NCI-H146 treated with DMSO at 0.1 percent for 48 hours (cell line): ENCODE results near the gene FNBP1L.
"Not testable (repeated sequence)": the region's sequence is repeated elsewhere in the genome, so short reads cannot be mapped to it uniquely, and the experiment has no call there.

Experiments
- DNase-seq: peaks from one replicate; lab custom pipeline; 2025; ENCODE audit not compliant: unreplicated experiment; lab: John Stamatoyannopoulos, UW

Gene FNBP1L

GRCh38 chr1:93442741-93443140 lies 5.2 kb upstream of the FNBP1L start:
- DNase-seq, result no peak

GRCh38 chr1:93443454-93443853 lies 4.5 kb upstream of the FNBP1L start:
- no peak for DNase-seq

- peak; percentile 63 for DNase-seq
These were observed 974 bp upstream of the FNBP1L start for GRCh38 chr1:93446837-93447451.

- peak; percentile 35 for DNase-seq
These were observed 519 bp downstream of the FNBP1L start for GRCh38 chr1:93448292-93448982.

- DNase-seq, result peak; percentile 44
These were observed 1.3 kb downstream of the FNBP1L start for GRCh38 chr1:93448983-93449804.

- DNase-seq, result no peak
These were observed 2.4 kb downstream of the FNBP1L start for GRCh38 chr1:93450321-93450720.

GRCh38 chr1:93453911-93454310 lies 6.0 kb downstream of the FNBP1L start:
- no peak for DNase-seq

GRCh38 chr1:93459126-93459525 lies 11.2 kb downstream of the FNBP1L start:
- DNase-seq, result no peak

- no peak for DNase-seq
These were observed 13.3 kb downstream of the FNBP1L start for GRCh38 chr1:93461236-93461635.

- no peak for DNase-seq
These were observed 16.0 kb downstream of the FNBP1L start for GRCh38 chr1:93463960-93464359.

- not testable (repeated sequence) for DNase-seq
These were observed 17.6 kb downstream of the FNBP1L start for GRCh38 chr1:93465371-93466082.

- no peak for DNase-seq
These were observed 19.7 kb downstream of the FNBP1L start for GRCh38 chr1:93467606-93468005.

- DNase-seq, result no peak
These were observed 20.7 kb downstream of the FNBP1L start for GRCh38 chr1:93468662-93469061.

GRCh38 chr1:93469223-93469622 lies 21.3 kb downstream of the FNBP1L start:
- not testable (repeated sequence) for DNase-seq

GRCh38 chr1:93471284-93471683 lies 23.4 kb downstream of the FNBP1L start:
- DNase-seq, result no peak

- no peak for DNase-seq
These were observed 24.0 kb downstream of the FNBP1L start for GRCh38 chr1:93471911-93472310.

GRCh38 chr1:93474321-93474720 lies 26.4 kb downstream of the FNBP1L start:
- DNase-seq, result no peak

- no peak for DNase-seq
These were observed 27.8 kb downstream of the FNBP1L start for GRCh38 chr1:93475681-93476080.

- DNase-seq, result not testable (repeated sequence)
These were observed 31.3 kb downstream of the FNBP1L start for GRCh38 chr1:93479133-93479745.

- not testable (repeated sequence) for DNase-seq
These were observed 34.0 kb downstream of the FNBP1L start for GRCh38 chr1:93481899-93482298.

- DNase-seq, result no peak
These were observed 35.3 kb downstream of the FNBP1L start for GRCh38 chr1:93483200-93483599.
